Thyroid gland (tissue), 4 donors: ENCODE results near the gene ATRX.

Experiments used
- CTCF ChIP-seq, 6 experiments: fragments of 200-600 bp in 3 of 6; fragments of 450-650 bp in 3 of 6; sonication (generic) in 3 of 6; IDR thresholded peaks; one replicate each; pipeline ENCODE4 v1.5.1; 2016 to 2019; ENCODE audit warnings: antibody characterized with exemption in 6 of 6, mild to moderate bottlenecking in 2 of 6, inconsistent platforms in 1 of 6, moderate library complexity in 1 of 6
- POLR2A ChIP-seq, 2 donors: fragments of 450-650 bp; IDR thresholded peaks; one replicate each; pipeline ENCODE4 v1.6.1; 2017; ENCODE audit warnings: antibody characterized with exemption in 2 of 2, mild to moderate bottlenecking in 2 of 2, moderate library complexity in 1 of 2

- TF ChIP-seq CTCF (IDR thresholded peaks at IDR 0.05) = no peak
- no peak for TF ChIP-seq POLR2A (IDR thresholded peaks at IDR 0.05)
These were observed 94.1 kb downstream of the ATRX start for GRCh38 chrX:77691916-77692315.
